CD8-positive, alpha-beta memory T cell (primary cell): Measurements from ENCODE around the gene RPL32. TPM values are rescaled to one million over a fixed set of nuclear protein-coding genes. Genes with fewer than 3 reads are reported as not detected.
A peak's percentile ranks its signal among the peaks of the same experiment; 100 is the strongest.

Experiments
- CTCF ChIA-PET: fragments of 350-600 bp; sonication (Branson Sonifier 250); formaldehyde crosslinking; loops from one replicate; lab custom pipeline; 2021; ENCODE audit warnings: antibody characterized with exemption; lab: Charles Lee
- POLR2A ChIA-PET: fragments of 350-600 bp; sonication (Branson Sonifier 250); formaldehyde crosslinking; loops from one replicate; lab custom pipeline; 2021; ENCODE audit warnings: antibody characterized with exemption; lab: Charles Lee
- DNase-seq, 5 donors: peaks; one replicate each; pipeline versions ENCODE4 v3.0.0 to v3.0.0-alpha.2; 2020 to 2022; ENCODE audit warnings: mixed read lengths in 1 of 5
- H3K27ac ChIP-seq: one replicate; pipeline ENCODE4 v1.7.0; 2013; ENCODE audit warnings: low read depth, mild to moderate bottlenecking, low read length, moderate library complexity
- H3K27me3 ChIP-seq: 2 replicates; pipeline ENCODE4 v1.7.0; 2013; ENCODE audit warnings: low read length, mild to moderate bottlenecking; ENCODE audit not compliant: insufficient read depth, poor library complexity, severe bottlenecking
- H3K36me3 ChIP-seq: 2 replicates; pipeline ENCODE4 v1.7.0; 2013; ENCODE audit warnings: mild to moderate bottlenecking, low read length, moderate library complexity; ENCODE audit not compliant: insufficient read depth
- H3K4me1 ChIP-seq: 2 replicates; pipeline ENCODE4 v1.7.0; 2013; ENCODE audit warnings: mild to moderate bottlenecking, low read length, moderate library complexity; ENCODE audit not compliant: insufficient read depth
- H3K4me3 ChIP-seq: 2 replicates; pipeline ENCODE4 v1.7.0; 2013; ENCODE audit warnings: mild to moderate bottlenecking, low read length
- H3K9me3 ChIP-seq: 2 replicates; pipeline ENCODE4 v1.7.0; 2013; ENCODE audit warnings: mild to moderate bottlenecking, low read length
- H3K27ac Mint-ChIP-seq, 8 donors: one replicate each; pipeline ENCODE4 v1.8.0; 2020 to 2021; ENCODE audit warnings: mixed read lengths in 8 of 8, mild to moderate bottlenecking in 6 of 8, inconsistent platforms in 3 of 8, moderate library complexity in 3 of 8
- H3K27me3 Mint-ChIP-seq, 2 donors: one replicate each; pipeline ENCODE4 v1.8.0; 2020 to 2021; ENCODE audit warnings: mixed read lengths in 2 of 2, mild to moderate bottlenecking in 1 of 2, moderate library complexity in 1 of 2
- H3K36me3 Mint-ChIP-seq, 3 donors: one replicate each; pipeline ENCODE4 v1.8.0; 2020 to 2021; ENCODE audit warnings: mixed read lengths in 3 of 3, inconsistent platforms in 1 of 3, mild to moderate bottlenecking in 1 of 3
- H3K4me1 Mint-ChIP-seq, 3 donors: one replicate each; pipeline ENCODE4 v1.8.0; 2020 to 2021; ENCODE audit warnings: mixed read lengths in 3 of 3, inconsistent platforms in 1 of 3, mild to moderate bottlenecking in 1 of 3
- H3K4me3 Mint-ChIP-seq, 7 donors: one replicate each; pipeline ENCODE4 v1.8.0; 2020 to 2021; ENCODE audit warnings: mixed read lengths in 7 of 7, mild to moderate bottlenecking in 6 of 7, moderate library complexity in 4 of 7, inconsistent platforms in 2 of 7
- H3K9me3 Mint-ChIP-seq, 5 donors: one replicate each; pipeline ENCODE4 v1.8.0; 2020 to 2022; ENCODE audit warnings: mixed read lengths in 5 of 5, mild to moderate bottlenecking in 3 of 5, moderate library complexity in 2 of 5, inconsistent platforms in 1 of 5
- polyA plus RNA-seq: library from polyadenylated mRNA; unstranded; fragments of 300-500 nt; fragmentation: Illumina TruSeq; gene quantifications from one replicate; pipeline ENCODE4 v1.2.3, GENCODE V29; 2021
- total RNA-seq, 2 experiments: library from RNA; stranded (reverse); gene quantifications; one replicate each; pipeline ENCODE4 v1.2.3, GENCODE V29; 2021

The RPL32 gene
- total and polyA plus RNA-seq, 3 experiments from 2014 or later, result 2,528 to 2,743 (median 2,642) TPM

- no peak overlapping the region for H3K4me3 ChIP-seq
- H3K4me1 Mint-ChIP-seq, result peaks cover 10 to 14% (median 12%) of the 10 kb centered on the region in 3 donors
- H3K27ac ChIP-seq, result no peak overlapping the region
- peak overlapping the region in 6 of 7 donors; percentile 70 to 79 (median 75) for H3K4me3 Mint-ChIP-seq
- ChIA-PET POLR2A (interaction anchor here (1.7 to 3.2 kb wide), 2 partner anchors 15 to 30 kb away, joined by 10 to 23 read pairs; partner anchors contain the start of genes CAND2 and RPL32), CTCF (interaction anchor here (0.8 to 8.0 kb wide), 9 partner anchors 8 to 33 kb away, joined by 3 to 75 read pairs (median 19); partner anchors contain the start of genes CAND2 and RPL32)
- no peaks in the 10 kb centered on the region for H3K36me3 ChIP-seq
- no peak for DNase-seq
- H3K27ac Mint-ChIP-seq, result peak overlapping the region in 7 of 8 donors; percentile 29 to 86 (median 80)
- H3K9me3 Mint-ChIP-seq, result no peaks in the 10 kb centered on the region
- no peaks in the 10 kb centered on the region for H3K27me3 Mint-ChIP-seq
- no peaks in the 10 kb centered on the region for H3K27me3 ChIP-seq
- no peaks in the 10 kb centered on the region for H3K36me3 Mint-ChIP-seq
- no peaks in the 10 kb centered on the region for H3K9me3 ChIP-seq
- peaks cover 6% of the 10 kb centered on the region for H3K4me1 ChIP-seq
These were observed 30.4 kb downstream of the RPL32 start for GRCh38 chr3:12810961-12811360.

DNA sequence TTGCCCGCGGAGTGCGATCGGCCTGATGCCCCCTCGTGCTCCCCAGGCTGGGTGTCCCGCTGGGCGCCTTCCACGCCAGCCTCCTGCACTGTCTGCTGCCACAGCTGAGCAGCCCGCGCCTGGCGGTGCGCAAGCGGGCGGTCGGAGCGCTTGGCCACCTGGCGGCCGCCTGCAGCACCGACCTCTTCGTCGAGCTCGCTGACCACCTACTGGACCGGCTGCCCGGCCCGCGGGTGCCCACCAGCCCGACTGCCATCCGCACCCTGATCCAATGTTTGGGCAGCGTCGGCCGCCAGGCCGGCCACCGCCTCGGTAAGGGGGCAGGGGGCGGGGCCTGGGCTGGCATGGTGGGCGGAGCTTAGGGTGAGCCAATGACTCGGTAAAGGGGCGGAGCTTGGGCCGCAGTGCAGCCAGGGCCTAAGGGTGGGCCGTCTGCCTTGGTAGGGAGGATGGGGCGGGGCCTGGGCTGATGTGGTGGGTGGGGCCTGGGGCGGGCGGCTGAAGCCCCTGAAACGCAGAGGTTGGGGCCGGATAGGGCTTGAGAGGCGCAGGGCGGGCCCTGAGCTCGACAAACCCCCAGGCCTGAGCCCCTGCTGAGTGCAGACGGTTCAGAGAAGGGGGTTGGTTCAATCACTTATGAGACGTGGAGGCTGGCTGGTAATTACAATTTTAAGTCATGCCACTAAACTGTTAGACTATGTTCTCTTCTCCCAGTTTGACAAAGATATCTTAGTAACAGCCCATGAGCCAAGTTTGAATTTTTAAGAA lies 31.2 kb downstream of the RPL32 start:
- peak overlapping the region; percentile 62 for H3K4me3 ChIP-seq
- DNase-seq, result peak; percentile 95 to 98 (median 97)
- H3K36me3 Mint-ChIP-seq, result no peaks in the 10 kb centered on the region
- POLR2A ChIA-PET, result interaction anchor here (1.0 to 3.2 kb wide), 5 partner anchors 11 to 1841 kb away, joined by 3 to 23 read pairs (median 4); partner anchors contain the start of genes CAND2, RAF1 and RPL32
- H3K4me3 Mint-ChIP-seq, result peak overlapping the region; percentile 70 to 83 (median 77)
- H3K9me3 Mint-ChIP-seq, result no peaks in the 10 kb centered on the region
- no peaks in the 10 kb centered on the region for H3K36me3 ChIP-seq
- H3K9me3 ChIP-seq, result no peaks in the 10 kb centered on the region
- no peaks in the 10 kb centered on the region for H3K27me3 Mint-ChIP-seq
- peaks cover 10 to 14% (median 12%) of the 10 kb centered on the region in 3 donors for H3K4me1 Mint-ChIP-seq
- CTCF ChIA-PET, result interaction anchor here (0.8 to 8.0 kb wide), 20 partner anchors 9 to 260 kb away, joined by 3 to 75 read pairs (median 5); partner anchors contain the start of genes CAND2 and RPL32
- H3K4me1 ChIP-seq, result peaks cover 6% of the 10 kb centered on the region
- no peaks in the 10 kb centered on the region for H3K27me3 ChIP-seq
- peak overlapping the region; percentile 42 to 86 (median 78) for H3K27ac Mint-ChIP-seq
- H3K27ac ChIP-seq, result peak overlapping the region; percentile 59

GRCh38 chr3:12809435-12809834 lies 31.9 kb downstream of the RPL32 start:
- DNase-seq, result no peak
- Histone ChIP-seq H3K27me3 (no peaks in the 10 kb centered on the region), H3K9me3 (no peaks in the 10 kb centered on the region), H3K36me3 (no peaks in the 10 kb centered on the region), H3K4me3 (peak overlapping the region; percentile 62), H3K4me1 (peaks cover 6% of the 10 kb centered on the region), H3K27ac (peak overlapping the region; percentile 59)
- H3K9me3 Mint-ChIP-seq, result no peaks in the 10 kb centered on the region
- H3K4me1 Mint-ChIP-seq, result peaks cover 10 to 14% (median 12%) of the 10 kb centered on the region in 3 donors
- no peaks in the 10 kb centered on the region for H3K27me3 Mint-ChIP-seq
- H3K36me3 Mint-ChIP-seq, result no peaks in the 10 kb centered on the region
- H3K4me3 Mint-ChIP-seq, result peak overlapping the region; percentile 58 to 83 (median 73)
- peak overlapping the region in 5 of 8 donors; percentile 14 to 68 (median 39) for H3K27ac Mint-ChIP-seq
- ChIA-PET CTCF (interaction anchor here (1.1 to 8.0 kb wide), 13 partner anchors 9 to 89 kb away, joined by 3 to 75 read pairs (median 8); partner anchors contain the start of genes CAND2 and RPL32), POLR2A (interaction anchor here (1.2 to 3.2 kb wide), 4 partner anchors 11 to 1842 kb away, joined by 3 to 23 read pairs (median 7); partner anchors contain the start of genes CAND2 and RPL32)

- Histone ChIP-seq H3K4me1 (peaks cover 6% of the 10 kb centered on the region), H3K4me3 (no peak overlapping the region), H3K9me3 (no peaks in the 10 kb centered on the region), H3K36me3 (no peaks in the 10 kb centered on the region), H3K27me3 (no peaks in the 10 kb centered on the region), H3K27ac (no peak overlapping the region)
- H3K4me1 Mint-ChIP-seq, result peaks cover 10 to 14% (median 12%) of the 10 kb centered on the region in 3 donors
- ChIA-PET CTCF (interaction anchor here (1.1 to 8.0 kb wide), 6 partner anchors 13 to 34 kb away, joined by 3 to 75 read pairs (median 19); partner anchors contain the start of genes CAND2 and RPL32), POLR2A (interaction anchor here (1.2 to 3.2 kb wide), 2 partner anchors 32 to 1842 kb away, joined by 3 to 23 read pairs; partner anchors contain the start of gene RPL32)
- no peaks in the 10 kb centered on the region for H3K27me3 Mint-ChIP-seq
- peak overlapping the region; percentile 58 to 83 (median 72) for H3K4me3 Mint-ChIP-seq
- DNase-seq, result no peak
- H3K36me3 Mint-ChIP-seq, result no peaks in the 10 kb centered on the region
- H3K27ac Mint-ChIP-seq, result peak overlapping the region in 5 of 8 donors; percentile 14 to 68 (median 39)
- no peaks in the 10 kb centered on the region for H3K9me3 Mint-ChIP-seq
These were observed 32.4 kb downstream of the RPL32 start for GRCh38 chr3:12809001-12809400.

DNA sequence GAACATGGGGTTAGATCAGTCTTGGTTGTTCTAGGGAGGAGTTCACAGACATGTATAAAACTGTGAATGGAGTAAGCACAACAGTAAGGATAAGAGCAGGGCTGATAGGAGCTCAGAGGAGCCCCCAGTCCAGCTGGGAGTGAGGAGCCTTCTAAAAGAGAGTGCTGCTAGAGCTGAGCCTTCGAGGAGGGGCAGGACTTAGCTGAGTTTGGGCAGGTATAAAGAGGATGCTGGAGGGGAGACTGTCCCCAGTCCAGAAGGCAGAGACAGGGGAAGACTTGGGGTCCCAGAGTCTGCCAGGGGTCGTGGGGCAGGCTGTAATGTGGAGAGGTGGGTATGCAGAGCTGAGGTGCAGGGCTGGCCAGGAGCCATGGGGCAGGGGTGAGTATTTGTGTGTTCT lies 32.8 kb downstream of the RPL32 start:
- no peak for DNase-seq
- Mint-ChIP-seq H3K9me3 (no peaks in the 10 kb centered on the region), H3K27ac (peak overlapping the region in 5 of 8 donors; percentile 1 to 68 (median 48)), H3K27me3 (no peaks in the 10 kb centered on the region), H3K36me3 (no peaks in the 10 kb centered on the region), H3K4me3 (peak overlapping the region in 6 of 7 donors; percentile 33 to 79 (median 71)), H3K4me1 (peaks cover 10 to 14% (median 12%) of the 10 kb centered on the region in 3 donors)
- Histone ChIP-seq H3K36me3 (no peaks in the 10 kb centered on the region), H3K9me3 (no peaks in the 10 kb centered on the region), H3K27me3 (no peaks in the 10 kb centered on the region), H3K4me3 (no peak overlapping the region), H3K27ac (no peak overlapping the region), H3K4me1 (peaks cover 6% of the 10 kb centered on the region)
- CTCF ChIA-PET, result interaction anchor here (1.1 to 8.0 kb wide), 6 partner anchors 12 to 34 kb away, joined by 3 to 75 read pairs (median 6); partner anchors contain the start of genes CAND2 and RPL32
- POLR2A ChIA-PET, result interaction anchor here (3.2 kb wide), 1 partner anchor 33 kb away, joined by 23 read pairs; the partner anchor contains the start of gene RPL32

DNA sequence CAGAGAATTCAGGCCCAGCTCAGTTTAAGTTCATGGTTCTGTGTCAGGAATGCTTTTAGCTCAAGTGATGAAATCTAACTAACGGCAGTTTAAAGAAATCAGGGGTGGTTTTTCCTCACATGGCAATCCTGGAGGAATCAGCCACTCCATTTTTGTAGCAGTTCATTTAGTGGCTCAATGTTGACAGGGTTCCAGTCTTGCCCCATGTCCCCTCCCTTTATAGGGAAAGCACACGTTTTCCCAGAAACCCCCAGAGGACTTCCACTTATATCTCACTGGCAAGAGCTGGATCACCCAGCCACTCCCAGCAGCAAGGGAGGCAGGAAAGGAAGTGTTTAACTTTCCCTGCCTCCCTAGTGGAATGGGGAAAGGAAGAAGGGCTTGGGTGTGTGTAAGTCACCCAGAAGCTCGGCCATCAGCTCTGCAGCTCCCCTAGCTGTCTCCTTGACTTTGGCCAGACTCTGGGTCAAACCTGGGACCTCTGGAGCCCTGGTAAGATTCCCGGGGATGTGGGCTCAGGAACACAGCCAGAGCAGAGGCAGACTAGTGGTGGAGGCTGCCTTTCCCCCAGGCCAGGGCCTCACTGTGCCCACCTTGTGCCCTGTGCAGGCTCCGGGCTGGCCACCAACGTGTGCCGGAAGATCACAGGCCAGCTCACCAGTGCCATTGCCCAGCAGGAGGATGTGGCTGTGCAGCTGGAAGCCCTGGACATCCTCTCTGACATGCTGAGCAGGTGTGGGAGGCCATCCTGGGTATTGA lies 33.6 kb downstream of the RPL32 start:
- Histone ChIP-seq H3K9me3 (no peaks in the 10 kb centered on the region), H3K27me3 (no peaks in the 10 kb centered on the region), H3K27ac (no peak overlapping the region), H3K4me3 (no peak overlapping the region), H3K36me3 (no peaks in the 10 kb centered on the region), H3K4me1 (peaks cover 6% of the 10 kb centered on the region)
- H3K4me3 Mint-ChIP-seq, result peak overlapping the region in 1 of 7 donors; percentile 23
- no peaks in the 10 kb centered on the region for H3K27me3 Mint-ChIP-seq
- H3K9me3 Mint-ChIP-seq, result no peaks in the 10 kb centered on the region
- no peak for DNase-seq
- ChIA-PET CTCF (interaction anchor here (1.3 to 8.0 kb wide), 4 partner anchors 11 to 32 kb away, joined by 4 to 75 read pairs (median 31); partner anchors contain the start of genes CAND2 and RPL32), POLR2A (no interaction called here)
- peaks cover 10 to 14% (median 12%) of the 10 kb centered on the region in 3 donors for H3K4me1 Mint-ChIP-seq
- no peak overlapping the region for H3K27ac Mint-ChIP-seq
- H3K36me3 Mint-ChIP-seq, result no peaks in the 10 kb centered on the region

DNA sequence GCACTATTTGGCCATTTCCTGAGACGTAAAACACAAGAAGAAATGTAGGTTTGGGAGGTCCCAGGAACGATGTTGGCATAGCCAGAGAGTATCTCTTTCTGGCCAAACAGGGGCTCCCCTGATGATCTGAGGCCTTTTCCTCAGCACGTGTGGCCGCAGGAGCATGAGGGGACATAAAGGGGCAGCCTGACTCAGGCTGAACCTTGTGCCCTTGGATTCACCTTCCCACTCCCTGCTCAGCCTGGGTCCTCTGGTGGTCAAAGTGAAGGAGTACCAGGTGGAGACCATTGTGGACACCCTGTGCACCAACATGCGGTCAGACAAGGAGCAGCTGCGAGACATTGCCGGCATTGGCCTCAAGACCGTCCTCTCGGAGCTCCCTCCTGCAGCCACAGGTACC lies 34.3 kb downstream of the RPL32 start:
- no peak overlapping the region for H3K27ac ChIP-seq
- Mint-ChIP-seq H3K4me1 (peaks cover 10 to 14% (median 12%) of the 10 kb centered on the region in 3 donors), H3K27ac (no peak overlapping the region), H3K36me3 (no peaks in the 10 kb centered on the region), H3K9me3 (no peaks in the 10 kb centered on the region), H3K27me3 (no peaks in the 10 kb centered on the region), H3K4me3 (no peak overlapping the region)
- H3K4me3 ChIP-seq, result no peak overlapping the region
- no peaks in the 10 kb centered on the region for H3K27me3 ChIP-seq
- ChIA-PET POLR2A (no interaction called here), CTCF (interaction anchor here (1.7 to 8.0 kb wide), 2 partner anchors 11 to 19 kb away, joined by 4 to 58 read pairs; partner anchors contain the start of gene CAND2)
- no peak for DNase-seq
- no peaks in the 10 kb centered on the region for H3K9me3 ChIP-seq
- no peaks in the 10 kb centered on the region for H3K36me3 ChIP-seq
- H3K4me1 ChIP-seq, result peaks cover 6% of the 10 kb centered on the region
